Hindlimb muscle (tissue), 1 donor: Measurements from ENCODE around the gene HIP1R. TPM values are rescaled to one million over a fixed set of nuclear protein-coding genes. Genes with fewer than 3 reads are reported as not detected.

Source experiments
- DNase-seq: peaks from one replicate; pipeline ENCODE4 v3.0.0-alpha.2; 2013
- polyA plus RNA-seq: library from polyadenylated mRNA; unstranded; fragments of 120-200 nt; gene quantifications from one replicate; pipeline ENCODE4 v1.2.1, GENCODE V29; 2013; ENCODE audit not compliant: insufficient read length

HIP1R gene
- polyA plus RNA-seq, 1 donor = 8.7 TPM

DNA sequence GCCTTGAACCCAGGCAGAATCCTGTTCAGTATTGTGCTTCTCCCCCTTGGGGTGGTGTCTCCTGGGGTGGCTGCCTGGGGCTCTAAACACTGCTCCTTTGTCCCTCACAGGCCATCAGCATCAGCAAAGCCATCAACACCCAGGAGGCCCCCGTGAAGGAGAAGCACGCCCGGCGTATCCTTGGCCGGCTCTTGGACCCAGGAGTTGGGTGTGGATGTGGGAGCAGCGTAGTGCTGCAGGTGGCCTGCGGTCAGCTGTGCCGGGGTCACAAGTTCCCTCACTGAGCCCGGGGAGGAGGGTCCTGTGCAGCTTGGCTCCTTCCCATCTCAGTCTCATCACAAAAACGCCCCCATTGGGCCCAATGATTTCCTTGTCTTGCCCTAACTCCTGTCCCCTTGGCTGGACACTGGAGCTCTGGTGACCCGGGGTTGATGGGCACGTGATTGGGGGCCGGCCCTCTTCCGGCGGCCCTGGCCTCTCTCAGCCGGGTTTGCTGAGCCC is 12.7 kb downstream of the HIP1R start:
- no peak for DNase-seq

DNA sequence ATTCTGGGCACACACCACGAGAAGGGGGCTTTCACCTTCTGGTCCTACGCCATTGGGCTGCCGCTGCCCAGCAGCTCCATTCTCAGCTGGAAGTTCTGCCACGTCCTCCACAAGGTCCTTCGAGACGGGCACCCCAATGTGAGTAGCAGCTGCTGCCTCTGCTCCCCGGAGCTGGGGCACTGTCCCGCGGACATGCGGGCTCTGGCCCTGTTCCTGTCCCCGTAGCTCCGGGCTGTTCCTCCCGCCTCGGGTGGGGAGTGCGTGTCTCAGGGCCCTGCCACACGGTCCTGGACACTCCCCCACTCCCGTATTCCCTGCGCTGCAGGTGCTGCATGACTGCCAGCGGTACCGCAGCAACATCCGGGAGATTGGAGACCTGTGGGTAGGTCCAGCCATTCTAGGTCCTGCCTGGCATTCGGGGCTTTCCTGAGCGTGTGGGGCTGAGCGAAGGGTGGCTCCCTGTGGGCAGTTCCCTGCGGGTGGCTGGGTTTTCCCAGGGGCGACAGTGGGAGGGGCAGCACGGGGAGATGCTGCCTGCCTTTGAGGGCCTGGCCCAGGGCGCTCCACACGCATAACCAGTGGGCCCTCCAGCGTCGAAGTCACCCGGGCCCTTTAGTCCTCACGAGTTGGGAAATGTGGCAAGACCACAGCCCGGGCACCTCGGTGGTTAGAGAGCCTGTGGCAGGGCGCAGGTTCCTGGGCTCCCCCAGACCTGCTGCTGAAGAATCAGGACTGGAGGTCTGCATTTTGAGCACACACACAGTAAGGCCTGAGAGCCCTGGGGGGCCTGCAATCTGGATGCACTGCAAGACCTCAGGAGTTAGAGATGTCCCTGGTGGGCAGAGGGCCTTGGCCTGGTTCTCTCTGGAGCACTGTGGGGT is 13.5 kb downstream of the HIP1R start:
- DNase-seq = no peak

DNA sequence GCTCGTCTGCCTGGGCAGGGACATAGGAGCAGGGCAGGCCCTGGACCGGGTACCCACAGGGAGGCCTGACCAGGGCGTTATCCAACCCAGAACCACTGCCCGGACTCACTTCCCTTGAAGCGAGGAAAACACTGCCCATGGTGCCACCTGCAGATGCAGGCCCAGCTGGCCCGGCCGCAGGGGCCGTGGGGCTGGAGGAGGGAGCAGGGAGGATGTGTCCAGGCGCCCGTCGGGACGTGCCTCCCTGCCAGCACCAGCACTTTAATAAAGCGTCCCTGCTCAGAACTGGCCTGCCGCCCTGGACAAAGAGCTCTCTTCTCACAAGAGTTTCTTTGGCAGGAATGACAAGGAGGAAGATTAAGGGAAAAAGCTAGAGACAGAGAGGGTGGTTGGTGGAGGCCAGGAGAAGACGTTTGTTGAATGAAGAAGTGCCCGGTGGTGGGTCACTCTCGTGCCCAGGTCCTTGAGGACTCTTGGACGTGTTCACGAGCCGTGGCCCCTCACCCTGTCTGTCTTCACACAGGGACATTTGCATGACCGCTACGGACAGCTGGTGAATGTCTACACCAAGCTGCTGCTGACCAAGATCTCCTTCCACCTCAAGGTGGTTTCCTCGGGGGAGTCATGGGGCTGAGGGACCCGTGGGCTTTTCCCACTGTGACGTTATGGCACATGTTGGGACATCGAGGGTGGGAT is 14.2 kb downstream of the HIP1R start:
- DNase-seq = no peak

DNA sequence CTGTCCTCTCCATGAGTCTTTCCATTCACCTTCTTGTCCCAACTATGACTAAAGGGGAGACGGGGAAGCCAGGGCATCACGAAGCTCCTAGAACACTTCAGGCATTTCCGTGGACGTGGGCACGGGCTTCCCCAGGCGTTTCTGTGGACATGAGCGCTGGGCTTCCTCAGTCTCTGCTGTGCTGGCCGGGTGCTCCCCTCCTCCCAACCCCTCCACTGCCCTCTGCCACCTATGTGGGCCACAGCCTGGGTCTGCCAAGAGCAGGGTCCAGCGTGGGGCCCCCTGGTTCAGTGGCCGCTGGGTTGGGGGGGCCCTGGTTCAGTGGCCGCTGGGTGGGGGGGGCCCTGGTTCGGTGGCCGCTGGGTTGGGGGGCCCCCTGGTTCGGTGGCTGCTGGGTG is 14.8 kb downstream of the HIP1R start:
- DNase-seq = no peak

DNA sequence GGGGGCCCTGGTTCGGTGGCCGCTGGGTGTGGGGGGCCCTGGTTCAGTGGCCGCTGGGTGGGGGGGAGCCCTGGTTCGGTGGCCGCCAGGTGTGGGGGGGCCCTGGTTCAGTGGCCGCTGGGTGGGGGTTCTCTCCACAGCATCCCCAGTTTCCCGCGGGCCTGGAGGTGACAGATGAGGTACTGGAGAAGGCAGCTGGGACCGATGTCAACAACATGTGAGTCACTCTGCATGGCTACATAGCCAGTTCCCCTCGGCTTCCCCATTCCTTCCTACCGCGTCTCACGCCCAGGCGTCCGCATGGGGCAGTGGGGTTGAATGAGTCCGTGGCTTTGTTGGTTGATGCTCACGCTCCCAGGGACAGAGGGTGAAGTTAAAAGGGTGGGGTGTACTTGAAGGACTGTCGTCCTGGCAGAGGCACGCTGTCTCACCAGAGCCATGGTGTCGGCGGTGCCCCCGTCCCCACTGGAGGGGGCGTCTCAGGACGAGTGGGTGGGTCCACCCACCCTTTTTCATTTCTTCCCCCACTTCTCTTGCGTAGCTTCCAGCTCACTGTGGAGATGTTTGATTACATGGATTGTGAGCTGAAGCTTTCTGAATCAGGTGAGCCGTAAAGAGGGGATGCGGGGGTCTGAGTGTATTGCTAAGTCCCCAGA is 15.6 kb downstream of the HIP1R start:
- DNase-seq = no peak

DNA sequence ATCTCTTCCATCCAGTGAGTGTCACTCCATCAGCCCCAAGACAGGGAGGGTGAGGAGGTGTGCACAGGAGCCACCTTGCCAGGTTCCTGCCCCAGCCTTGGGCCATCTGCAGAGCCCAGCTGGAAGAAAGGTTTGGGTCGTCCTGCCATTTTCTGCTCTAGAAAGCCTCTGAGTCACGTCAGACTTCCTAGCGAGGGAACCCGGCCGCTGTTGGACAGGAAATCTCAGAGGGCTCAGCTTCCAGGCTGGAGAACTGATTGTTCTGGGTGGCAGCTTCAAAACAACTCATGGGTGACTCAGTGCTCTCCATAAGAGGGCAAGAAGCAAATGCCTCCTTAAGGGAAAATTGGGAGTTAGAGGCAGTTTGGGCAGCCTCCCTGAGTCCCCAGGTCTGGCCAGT is 16.6 kb downstream of the HIP1R start:
- no peak for DNase-seq

DNA sequence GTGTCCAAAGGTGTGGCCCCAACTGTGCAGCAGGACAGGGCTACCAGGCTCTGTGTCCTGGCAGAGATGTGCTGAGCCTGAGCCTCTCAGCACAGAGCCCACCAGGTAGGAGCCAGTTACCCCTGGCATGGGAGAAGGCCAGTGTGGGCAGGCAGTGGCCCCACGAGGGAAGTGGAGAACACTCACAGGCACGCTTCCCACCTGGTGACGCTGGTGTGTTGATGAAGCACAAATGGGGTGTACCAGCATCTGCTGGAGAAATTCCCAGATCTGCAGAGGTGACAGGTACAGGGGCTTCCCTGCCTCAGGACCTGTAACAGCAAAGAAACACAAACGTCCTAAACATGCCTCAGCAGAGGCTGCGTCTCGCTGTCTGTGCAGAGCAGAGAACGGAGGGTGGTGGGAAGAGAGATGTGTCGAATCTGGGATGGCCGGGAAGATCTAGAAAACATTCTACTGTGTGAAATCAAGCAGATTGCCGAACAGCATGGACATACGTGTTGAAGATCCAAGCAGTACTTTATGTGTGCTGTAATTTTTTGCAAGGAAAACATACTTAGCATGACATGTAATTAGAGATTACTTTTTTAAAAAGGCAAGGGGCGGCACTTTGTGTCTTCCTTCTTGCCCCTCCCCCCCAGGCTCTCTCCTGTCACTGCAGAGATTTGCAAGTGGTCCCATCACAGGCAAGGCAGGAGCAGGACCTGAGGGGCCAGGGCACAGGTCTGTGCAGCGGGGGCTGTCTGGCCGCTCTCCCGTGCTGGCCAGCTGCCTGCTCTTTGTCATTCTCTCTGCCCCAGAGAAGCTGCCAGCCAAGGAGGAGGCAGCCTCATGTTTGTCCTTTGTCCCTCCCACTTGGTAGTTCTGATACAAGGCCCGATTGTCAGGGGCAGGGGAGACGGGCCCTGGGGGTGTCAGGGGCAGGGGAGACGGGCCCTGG is 17.3 kb downstream of the HIP1R start:
- no peak for DNase-seq

DNA sequence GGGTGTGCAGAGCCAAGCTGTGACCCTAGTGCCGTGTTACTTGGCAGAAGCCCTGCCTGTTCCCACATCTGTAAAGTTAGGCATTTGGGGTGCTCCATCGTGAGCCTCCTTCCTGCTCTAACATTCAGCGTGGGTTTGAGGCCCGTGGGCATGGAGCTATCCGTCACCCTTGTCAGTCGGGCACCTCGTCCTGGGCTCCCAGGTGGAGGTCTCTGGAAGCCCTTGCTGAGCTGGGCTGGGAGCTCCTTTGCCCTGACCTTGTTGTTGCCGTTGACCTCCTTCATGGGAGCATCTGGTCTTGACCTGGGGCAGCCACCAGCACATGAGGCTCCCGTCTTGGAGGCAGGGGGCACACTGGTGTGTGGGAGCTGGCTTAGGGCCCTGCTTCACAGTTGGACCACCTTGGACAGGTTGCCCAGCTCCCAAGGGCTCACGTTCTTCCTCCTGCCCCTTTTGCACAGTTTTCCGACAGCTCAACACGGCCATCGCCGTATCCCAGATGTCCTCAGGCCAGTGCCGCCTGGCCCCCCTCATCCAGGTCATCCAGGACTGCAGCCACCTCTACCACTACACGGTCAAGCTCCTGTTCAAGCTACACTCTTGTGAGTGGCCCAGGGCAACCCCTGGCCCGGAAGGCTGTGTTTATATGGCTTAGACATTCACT is 18.5 kb downstream of the HIP1R start:
- DNase-seq = no peak

DNA sequence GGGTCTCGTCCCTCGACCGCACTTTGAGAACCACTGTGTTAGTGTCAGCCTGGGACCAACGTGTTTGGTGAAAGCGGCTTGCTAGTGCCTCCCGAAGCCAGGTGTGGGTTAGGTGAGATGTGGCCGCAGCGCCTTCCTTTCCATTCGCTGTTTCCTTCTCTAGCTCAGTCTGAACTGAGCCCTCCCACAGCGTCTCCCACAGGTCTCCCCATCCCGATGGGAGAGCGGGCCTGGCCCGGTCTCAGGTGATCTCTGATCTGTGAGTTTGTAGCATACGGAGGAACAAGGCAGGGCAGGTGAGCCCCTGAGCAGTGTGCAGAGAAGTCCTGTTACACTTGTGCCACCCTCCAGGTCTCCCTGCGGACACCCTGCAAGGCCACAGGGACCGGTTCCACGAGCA is 19.3 kb downstream of the HIP1R start:
- no peak for DNase-seq

DNA sequence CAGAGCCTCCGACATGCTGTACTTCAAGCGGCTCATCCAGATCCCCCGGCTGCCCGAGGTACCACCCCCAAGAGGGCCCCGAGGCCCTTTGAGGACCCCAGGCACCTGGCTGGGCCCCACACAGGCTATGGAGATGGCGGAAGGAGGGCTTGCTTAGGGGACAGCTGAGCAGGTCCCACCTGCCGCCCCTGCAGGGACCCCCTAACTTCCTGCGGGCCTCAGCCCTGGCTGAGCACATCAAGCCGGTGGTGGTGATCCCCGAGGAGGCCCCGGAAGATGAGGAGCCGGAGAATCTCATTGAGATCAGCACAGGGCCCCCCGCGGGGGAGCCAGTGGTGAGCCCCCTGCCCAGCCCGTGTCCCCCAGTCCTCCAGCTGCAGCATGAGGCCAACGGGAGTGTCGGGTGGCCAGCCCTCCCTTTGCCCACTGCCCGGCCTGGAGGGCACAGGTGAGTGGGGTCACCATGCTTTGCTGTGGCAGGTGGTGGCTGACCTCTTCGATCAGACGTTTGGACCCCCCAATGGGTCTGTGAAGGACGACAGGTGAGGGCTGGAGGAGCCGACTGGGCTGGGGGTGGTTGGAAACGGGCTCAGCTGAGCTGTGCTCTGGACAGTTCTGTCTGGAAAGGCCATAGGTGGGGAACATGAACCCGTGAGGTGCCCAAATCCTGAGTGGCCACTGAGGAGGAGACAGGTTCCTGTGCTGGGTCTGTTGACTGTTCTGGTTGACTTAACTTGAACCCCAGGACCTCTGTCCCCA is 20.0 kb downstream of the HIP1R start:
- no peak for DNase-seq

DNA sequence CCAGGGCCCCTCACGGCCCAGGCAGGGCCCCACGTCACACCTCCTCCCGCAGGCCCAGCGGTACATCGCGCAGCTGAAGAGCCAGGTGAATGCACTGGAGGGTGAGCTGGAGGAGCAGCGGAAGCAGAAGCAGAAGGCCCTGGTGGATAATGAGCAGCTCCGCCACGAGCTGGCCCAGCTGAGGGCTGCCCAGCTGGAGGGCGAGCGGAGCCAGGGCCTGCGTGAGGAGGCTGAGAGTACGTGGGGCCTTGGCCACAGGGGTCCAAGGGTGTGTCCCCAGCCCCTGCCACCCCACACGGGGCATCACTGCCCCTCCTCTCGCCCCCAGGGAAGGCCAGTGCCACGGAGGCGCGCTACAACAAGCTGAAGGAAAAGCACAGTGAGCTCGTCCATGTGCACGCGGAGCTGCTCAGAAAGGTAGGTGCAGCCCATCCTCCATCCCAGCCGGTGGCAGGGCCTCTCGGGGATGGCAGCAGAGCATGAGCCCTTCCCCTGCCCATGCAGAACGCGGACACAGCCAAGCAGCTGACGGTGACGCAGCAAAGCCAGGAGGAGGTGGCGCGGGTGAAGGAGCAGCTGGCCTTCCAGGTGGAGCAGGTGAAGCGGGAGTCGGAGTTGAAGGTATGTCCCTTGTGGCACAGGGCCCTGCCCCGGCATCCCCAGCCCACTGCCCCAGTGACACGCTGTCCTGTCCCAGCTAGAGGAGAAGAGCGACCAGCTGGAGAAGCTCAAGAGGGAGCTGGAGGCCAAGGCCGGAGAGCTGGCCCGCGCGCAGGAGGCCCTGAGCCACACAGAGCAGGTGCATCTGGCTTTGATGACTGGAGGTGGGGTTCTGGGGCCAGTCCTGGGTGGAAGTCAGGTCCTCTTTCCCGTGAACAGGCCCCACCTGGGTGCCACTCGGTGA is 20.9 kb downstream of the HIP1R start:
- no peak for DNase-seq

DNA sequence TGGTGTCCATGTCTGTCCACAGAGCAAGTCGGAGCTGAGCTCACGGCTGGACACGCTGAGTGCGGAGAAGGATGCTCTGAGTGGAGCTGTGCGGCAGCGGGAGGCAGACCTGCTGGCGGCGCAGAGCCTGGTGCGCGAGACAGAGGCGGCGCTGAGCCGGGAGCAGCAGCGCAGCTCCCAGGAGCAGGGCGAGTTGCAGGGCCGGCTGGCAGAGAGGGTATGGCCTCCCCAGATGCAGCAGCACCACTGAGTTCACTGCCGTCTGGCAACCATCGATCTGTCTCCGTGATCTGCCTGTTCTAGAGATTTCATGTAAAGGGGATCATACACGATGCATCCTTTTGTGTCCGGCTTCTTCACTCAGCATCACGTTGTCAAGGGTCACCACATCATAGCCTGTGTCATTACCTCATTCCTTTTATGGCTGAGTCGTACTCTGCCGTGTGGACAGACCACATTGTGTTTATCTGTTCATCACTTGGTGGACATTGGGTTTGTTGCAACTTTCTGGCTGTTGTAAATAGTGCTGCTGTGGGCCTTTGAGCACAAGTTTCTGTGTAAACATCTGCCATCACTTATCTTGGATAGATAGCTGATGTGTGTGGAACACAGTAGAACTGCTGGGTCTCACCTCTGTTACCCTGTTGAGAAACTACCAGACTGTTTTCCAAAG is 21.9 kb downstream of the HIP1R start:
- no peak for DNase-seq

DNA sequence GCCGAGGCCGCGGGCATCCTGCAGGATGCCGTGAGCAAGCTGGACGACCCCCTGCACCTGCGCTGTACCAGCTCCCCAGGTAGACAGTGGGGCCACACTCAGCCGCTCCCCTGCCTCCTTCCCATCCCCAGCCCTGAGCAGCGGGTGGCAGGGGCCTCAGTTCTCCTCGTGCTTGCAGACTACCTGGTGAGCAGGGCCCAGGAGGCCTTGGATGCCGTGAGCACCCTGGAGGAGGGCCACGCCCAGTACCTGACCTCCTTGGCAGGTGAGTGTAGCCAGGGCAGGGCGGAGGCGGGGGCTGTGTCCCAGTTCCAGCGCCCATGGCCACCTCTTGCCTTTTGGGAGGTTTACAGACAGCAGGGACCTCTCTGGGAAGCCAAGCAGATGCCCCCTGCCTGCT is 22.9 kb downstream of the HIP1R start:
- no peak for DNase-seq

DNA sequence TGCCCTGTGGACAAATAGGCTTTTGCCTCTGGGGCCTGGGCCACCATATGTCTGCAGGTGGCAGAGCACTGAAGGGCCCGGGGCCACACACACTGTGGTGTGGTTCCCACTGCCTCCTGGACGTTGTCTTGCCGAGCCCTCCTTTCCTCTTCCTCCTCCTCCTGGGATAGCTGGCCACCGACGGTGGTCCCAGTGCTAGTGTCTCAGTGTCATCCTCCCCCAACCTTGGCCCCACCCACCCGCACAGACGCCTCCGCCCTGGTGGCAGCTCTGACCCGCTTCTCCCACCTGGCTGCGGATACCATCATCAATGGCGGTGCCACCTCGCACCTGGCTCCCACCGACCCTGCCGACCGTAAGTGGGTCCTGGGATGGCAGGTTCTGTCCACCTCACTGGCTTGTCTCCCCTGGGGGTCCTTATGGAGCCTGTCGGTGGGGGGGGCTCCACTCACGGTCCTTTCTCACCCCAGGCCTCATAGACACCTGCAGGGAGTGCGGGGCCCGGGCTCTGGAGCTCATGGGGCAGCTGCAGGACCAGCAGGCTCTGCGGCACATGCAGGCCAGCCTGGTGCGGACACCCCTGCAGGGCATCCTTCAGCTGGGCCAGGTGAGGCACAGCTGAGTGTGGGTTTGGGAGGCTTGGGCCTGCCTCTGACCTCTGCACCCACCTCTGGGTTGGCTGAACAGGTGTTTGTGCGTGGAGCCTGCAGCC is 23.5 kb downstream of the HIP1R start:
- no peak for DNase-seq

DNA sequence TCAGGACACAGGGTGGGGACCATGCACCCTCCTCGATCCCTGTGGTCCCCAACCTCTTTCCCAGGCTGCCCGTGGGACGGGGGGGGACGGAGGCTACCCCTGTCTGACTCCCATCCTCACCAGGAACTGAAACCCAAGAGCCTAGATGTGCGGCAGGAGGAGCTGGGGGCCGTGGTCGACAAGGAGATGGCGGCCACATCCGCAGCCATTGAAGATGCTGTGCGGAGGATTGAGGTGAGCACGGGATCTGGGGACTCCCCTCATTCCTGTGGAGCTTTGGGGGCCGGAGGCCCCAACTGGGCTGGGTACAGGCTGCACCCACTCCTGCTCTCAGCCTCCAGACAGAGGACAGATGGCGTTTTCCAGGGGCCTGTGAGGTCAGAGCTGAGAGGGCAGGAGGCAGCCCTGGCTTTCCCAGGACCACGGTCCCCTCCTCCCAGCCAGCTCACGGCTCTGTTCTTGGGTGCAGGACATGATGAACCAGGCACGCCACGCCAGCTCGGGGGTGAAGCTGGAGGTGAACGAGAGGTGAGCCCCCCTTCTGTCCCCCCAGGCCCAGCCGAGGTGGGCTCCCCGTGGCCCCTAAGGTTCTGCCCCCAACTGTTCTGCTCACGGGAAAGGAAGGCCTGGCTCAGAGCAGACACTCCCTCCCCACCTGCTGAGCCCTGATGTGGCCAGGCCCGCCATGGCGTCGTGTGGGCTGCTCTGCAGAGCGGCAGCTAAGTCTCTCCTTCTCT is 24.2 kb downstream of the HIP1R start:
- DNase-seq = no peak

DNA sequence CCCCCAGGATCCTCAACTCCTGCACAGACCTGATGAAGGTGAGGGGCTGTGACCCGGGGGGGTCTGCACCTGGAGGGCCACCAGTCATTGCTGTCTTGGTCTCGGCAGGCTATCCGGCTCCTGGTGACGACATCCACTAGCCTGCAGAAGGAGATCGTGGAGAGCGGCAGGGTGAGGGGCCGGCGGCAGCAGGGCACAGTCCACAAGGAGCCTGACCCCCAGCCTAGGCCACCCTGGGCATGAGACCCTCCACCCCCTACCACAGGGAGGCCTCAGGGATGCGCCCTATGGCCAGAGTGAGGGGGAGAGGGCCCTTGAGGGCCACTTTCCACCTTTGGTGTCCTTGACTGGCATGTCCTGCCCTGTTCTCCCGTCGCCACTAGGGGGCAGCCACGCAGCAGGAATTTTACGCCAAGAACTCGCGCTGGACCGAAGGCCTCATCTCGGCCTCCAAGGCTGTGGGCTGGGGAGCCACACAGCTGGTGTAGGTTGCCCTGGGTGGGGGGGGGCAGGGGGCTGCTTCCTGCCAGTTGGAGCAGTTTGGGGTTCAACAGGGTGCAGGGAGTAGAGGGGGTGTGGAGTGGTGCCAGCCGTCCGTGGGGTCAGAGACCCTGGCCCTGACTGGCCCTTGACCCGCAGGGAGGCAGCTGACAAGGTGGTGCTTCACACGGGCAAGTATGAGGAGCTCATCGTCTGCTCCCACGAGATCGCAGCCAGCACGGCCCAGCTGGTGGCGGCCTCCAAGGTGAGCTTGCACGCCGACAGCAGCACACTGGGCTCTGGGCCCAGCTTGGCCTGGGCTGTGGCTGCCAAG is 25.0 kb downstream of the HIP1R start:
- peak; percentile 84 for DNase-seq
